Erythroblast (primary cell): ENCODE measurements around the gene MDGA2.

Source experiments
- GATA1 ChIP-seq: IDR thresholded peaks from 2 replicates; pipeline ENCODE4 v1.6.1; 2011; ENCODE audit warnings: low read depth, mild to moderate bottlenecking, control low read depth, low read length, moderate library complexity
- POLR2A ChIP-seq: IDR thresholded peaks from 2 replicates; pipeline ENCODE4 v1.6.1; 2011; ENCODE audit warnings: mild to moderate bottlenecking, low read length

DNA sequence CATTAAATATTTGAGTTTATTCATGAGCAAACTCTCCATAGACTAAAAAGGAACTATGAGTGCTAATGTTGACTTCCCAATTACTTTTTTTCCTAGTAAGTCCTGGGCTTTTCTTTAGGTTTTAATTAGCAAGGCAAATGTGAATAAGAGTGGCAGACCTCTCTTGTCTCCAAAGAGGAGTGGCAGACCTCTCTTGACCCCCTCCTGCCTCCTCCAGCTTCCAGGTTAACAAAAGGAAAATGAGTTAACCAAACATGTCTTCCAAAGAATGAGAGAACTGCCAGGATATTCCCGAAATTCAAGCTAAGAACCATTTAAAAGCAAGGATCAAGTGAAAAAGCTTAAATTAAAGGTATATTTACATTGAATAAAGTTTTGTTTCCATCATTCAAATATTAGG is 253.2 kb downstream of the MDGA2 start:
- TF ChIP-seq POLR2A (no peak), GATA1 (no peak)
